Naive thymus-derived CD4-positive, alpha-beta T cell (primary cell): Measurements from ENCODE around the gene RPL5. TPM values are rescaled to one million over a fixed set of nuclear protein-coding genes. Genes with fewer than 3 reads are reported as not detected.

Experiments
- ATAC-seq: fragments of 150-1000 bp; cut with Tn5 transposase; 2 replicates; pipeline ENCODE4 v1.10.0; 2021; ENCODE audit warnings: mild to moderate bottlenecking, moderate library complexity
- CTCF ChIA-PET: fragments of 350-600 bp; sonication (Branson Sonifier 250); formaldehyde crosslinking; loops from one replicate; lab custom pipeline; 2021; ENCODE audit warnings: antibody characterized with exemption; lab: Charles Lee
- POLR2A ChIA-PET: fragments of 350-600 bp; sonication (Branson Sonifier 250); formaldehyde crosslinking; loops from one replicate; lab custom pipeline; 2021; ENCODE audit warnings: antibody characterized with exemption, inconsistent platforms; lab: Charles Lee
- DNase-seq, 9 donors: peaks; one replicate each; pipeline versions ENCODE4 v3.0.0 to v3.0.0-alpha.2; 2020 to 2022; ENCODE audit warnings: mixed read lengths in 1 of 9
- H3K27ac ChIP-seq: one replicate; pipeline ENCODE4 v1.7.0; 2013; ENCODE audit warnings: mild to moderate bottlenecking, low read depth, low read length, moderate library complexity
- H3K27me3 ChIP-seq, 2 donors: one replicate each; pipeline ENCODE4 v1.7.0; 2013; ENCODE audit warnings: low read length in 2 of 2, mild to moderate bottlenecking in 2 of 2, moderate library complexity in 2 of 2; ENCODE audit not compliant: control insufficient read depth in 2 of 2, insufficient read depth in 2 of 2
- H3K36me3 ChIP-seq, 3 experiments: 1 replicate in 2 of 3; 2 replicates in 1 of 3; pipeline ENCODE4 v1.7.0; 2013; ENCODE audit warnings: low read length in 3 of 3, mild to moderate bottlenecking in 3 of 3, moderate library complexity in 1 of 3; ENCODE audit not compliant: insufficient read depth in 3 of 3, control insufficient read depth in 2 of 3
- H3K4me1 ChIP-seq, 2 donors: one replicate each; pipeline ENCODE4 v1.7.0; 2013; ENCODE audit warnings: low read length in 2 of 2, mild to moderate bottlenecking in 2 of 2, moderate library complexity in 1 of 2; ENCODE audit not compliant: control insufficient read depth in 2 of 2, insufficient read depth in 2 of 2
- H3K4me3 ChIP-seq: 2 replicates; pipeline ENCODE4 v1.7.0; 2013; ENCODE audit warnings: mild to moderate bottlenecking, low read length
- H3K9me3 ChIP-seq, 3 experiments: 1 replicate in 2 of 3; 2 replicates in 1 of 3; pipeline ENCODE4 v1.7.0; 2013; ENCODE audit warnings: low read length in 3 of 3; ENCODE audit not compliant: control insufficient read depth in 2 of 3
- H3K27ac Mint-ChIP-seq, 9 donors: one replicate each; pipeline ENCODE4 v1.8.0; 2020 to 2022; ENCODE audit warnings: mixed read lengths in 9 of 9, mild to moderate bottlenecking in 8 of 9, moderate library complexity in 5 of 9, inconsistent platforms in 2 of 9
- H3K27me3 Mint-ChIP-seq, 5 donors: one replicate each; pipeline ENCODE4 v1.8.0; 2021 to 2022; ENCODE audit warnings: mixed read lengths in 5 of 5, mild to moderate bottlenecking in 1 of 5
- H3K36me3 Mint-ChIP-seq, 5 donors: one replicate each; pipeline ENCODE4 v1.8.0; 2020 to 2022; ENCODE audit warnings: mixed read lengths in 5 of 5, mild to moderate bottlenecking in 3 of 5, inconsistent platforms in 1 of 5
- H3K4me1 Mint-ChIP-seq, 7 donors: one replicate each; pipeline ENCODE4 v1.8.0; 2020 to 2022; ENCODE audit warnings: mixed read lengths in 7 of 7, mild to moderate bottlenecking in 3 of 7, inconsistent platforms in 1 of 7
- H3K4me3 Mint-ChIP-seq, 10 donors: one replicate each; pipeline ENCODE4 v1.8.0; 2020 to 2022; ENCODE audit warnings: mild to moderate bottlenecking in 10 of 10, mixed read lengths in 10 of 10, moderate library complexity in 6 of 10, inconsistent platforms in 2 of 10
- H3K9me3 Mint-ChIP-seq, 11 donors: one replicate each; pipeline ENCODE4 v1.8.0; 2020 to 2022; ENCODE audit warnings: mixed read lengths in 11 of 11, mild to moderate bottlenecking in 4 of 11, inconsistent platforms in 1 of 11, moderate library complexity in 1 of 11
- intact Hi-C, 2 donors: fragments of 100-400 bp; cut with micrococcal nuclease; formaldehyde crosslinking; loops; one replicate each; pipeline ENCODE4 v1.15.1; 2023
- polyA plus RNA-seq, 2 donors: library from polyadenylated mRNA; unstranded; fragments of 300-500 nt; fragmentation: Illumina TruSeq; gene quantifications; one replicate each; pipeline ENCODE4 v1.2.3, GENCODE V29; 2021
- total RNA-seq, 6 experiments: library from RNA in 5 of 6; stranded (reverse) in 5 of 6; gene quantifications; 1 replicate in 5 of 6; 2 replicates in 1 of 6; pipeline ENCODE4 v1.2.3 and lab custom pipeline; 2021 to 2026

The RPL5 gene
- total and polyA plus RNA-seq, 7 experiments from 2014 or later: 764 to 3,358 (median 1,635) TPM

GRCh38 chr1:92831368-92831761 lies 475 bp upstream of the RPL5 start:
- Histone ChIP-seq H3K27me3 (no peaks in the 10 kb centered on the region), H3K9me3 (no peaks in the 10 kb centered on the region), H3K4me1 (peaks cover 14 to 26% of the 10 kb centered on the region in 2 donors), H3K4me3 (peak overlapping the region; percentile 94), H3K27ac (peak overlapping the region; percentile 17), H3K36me3 (peaks cover 0 to 22% (median 11%) of the 10 kb centered on the region in 3 experiments)
- intact Hi-C loops: loop anchor here (1.0 to 10.0 kb wide), 15 partner anchors 47 to 1809 kb away; partner anchors contain the start of genes ABCD3 (in 2 of the 2), BTBD8 (in 1 of the 2), CCDC18 (in 1 of the 2) and CDC7 (in 1 of the 2)
- H3K9me3 Mint-ChIP-seq: peaks cover 0 to 7% (median 0%) of the 10 kb centered on the region in 11 donors
- ChIA-PET CTCF (interaction anchor here (0.6 to 1.9 kb wide), 8 partner anchors 10 to 519 kb away, joined by 3 to 12 read pairs (median 5); no protein-coding TSS in a partner anchor), POLR2A (interaction anchor here (0.6 to 2.4 kb wide), 21 partner anchors 12 to 1048 kb away, joined by 3 to 28 read pairs (median 4); partner anchors contain the start of genes DIPK1A, DNTTIP2, DR1 and EVI5)
- H3K36me3 Mint-ChIP-seq: peaks cover 11 to 31% (median 23%) of the 10 kb centered on the region in 5 donors
- H3K4me1 Mint-ChIP-seq: peaks cover 29 to 48% (median 39%) of the 10 kb centered on the region in 7 donors
- ATAC-seq: no peak
- H3K27me3 Mint-ChIP-seq: peaks cover 0 to 5% (median 0%) of the 10 kb centered on the region in 5 donors
- peak overlapping the region in 8 of 9 donors; percentile 98 to 100 (median 100) for H3K27ac Mint-ChIP-seq
- peak overlapping the region; percentile 39 to 100 (median 98) for H3K4me3 Mint-ChIP-seq
- peak in 1 of 9 donors; percentile 25 for DNase-seq

- Mint-ChIP-seq H3K27me3 (peaks cover 0 to 5% (median 0%) of the 10 kb centered on the region in 5 donors), H3K9me3 (peaks cover 0 to 7% (median 0%) of the 10 kb centered on the region in 11 donors), H3K4me3 (peak overlapping the region; percentile 94 to 100 (median 98)), H3K36me3 (peaks cover 11 to 40% (median 26%) of the 10 kb centered on the region in 5 donors), H3K4me1 (peaks cover 35 to 61% (median 51%) of the 10 kb centered on the region in 7 donors), H3K27ac (peak overlapping the region; percentile 98 to 100 (median 99))
- CTCF ChIA-PET: interaction anchor here (0.7 to 1.9 kb wide), 11 partner anchors 9 to 340 kb away, joined by 3 to 12 read pairs (median 3); partner anchors contain the start of gene DIPK1A
- no peaks in the 10 kb centered on the region for H3K9me3 ChIP-seq
- no peaks in the 10 kb centered on the region for H3K27me3 ChIP-seq
- intact Hi-C loops: loop anchor here (1.0 to 10.0 kb wide), 19 partner anchors 26 to 1810 kb away; partner anchors contain the start of genes ABCD3 (in 2 of the 2), DR1 (in 2 of the 2), BTBD8 (in 1 of the 2) and CDC7 (in 1 of the 2)
- peak overlapping the region; percentile 94 for H3K27ac ChIP-seq
- DNase-seq (no peak), ATAC-seq (no peak)
- H3K36me3 ChIP-seq: peaks cover 0 to 34% (median 21%) of the 10 kb centered on the region in 3 experiments
- H3K4me1 ChIP-seq: peaks cover 18 to 36% of the 10 kb centered on the region in 2 donors
- POLR2A ChIA-PET: interaction anchor here (0.6 to 2.4 kb wide), 24 partner anchors 8 to 1046 kb away, joined by 3 to 28 read pairs (median 4); partner anchors contain the start of genes DIPK1A, DNTTIP2, DR1 and EVI5
- H3K4me3 ChIP-seq: peak overlapping the region; percentile 94
These were observed 786 bp downstream of the RPL5 start for GRCh38 chr1:92832537-92833114.

GRCh38 chr1:92833840-92834239 lies 2.0 kb downstream of the RPL5 start:
- Mint-ChIP-seq H3K27ac (peak overlapping the region; percentile 98 to 100 (median 99)), H3K4me3 (peak overlapping the region; percentile 94 to 100 (median 98)), H3K27me3 (peaks cover 0 to 5% (median 0%) of the 10 kb centered on the region in 5 donors), H3K4me1 (peaks cover 39 to 73% (median 63%) of the 10 kb centered on the region in 7 donors), H3K9me3 (peaks cover 0 to 7% (median 0%) of the 10 kb centered on the region in 11 donors), H3K36me3 (peaks cover 11 to 48% (median 28%) of the 10 kb centered on the region in 5 donors)
- Histone ChIP-seq H3K4me3 (peak overlapping the region; percentile 94), H3K36me3 (peaks cover 5 to 45% (median 32%) of the 10 kb centered on the region in 3 experiments), H3K27me3 (no peaks in the 10 kb centered on the region), H3K27ac (peak overlapping the region; percentile 94), H3K4me1 (peaks cover 22 to 46% of the 10 kb centered on the region in 2 donors), H3K9me3 (no peaks in the 10 kb centered on the region)
- ChIA-PET POLR2A (interaction anchor here (0.6 to 1.2 kb wide), 3 partner anchors 16 to 1030 kb away, joined by 3 read pairs; no protein-coding TSS in a partner anchor), CTCF (interaction anchor here (1.4 to 1.5 kb wide), 2 partner anchors 30 to 160 kb away, joined by 3 to 4 read pairs; no protein-coding TSS in a partner anchor)
- ATAC-seq (no peak), DNase-seq (peak in 1 of 9 donors; percentile 25)
- intact Hi-C loops: loop anchor here (2.0 to 10.0 kb wide), 15 partner anchors 25 to 1812 kb away; partner anchors contain the start of genes ABCD3 (in 2 of the 2), BTBD8 (in 1 of the 2), CDC7 (in 1 of the 2) and DR1 (in 1 of the 2)

DNA sequence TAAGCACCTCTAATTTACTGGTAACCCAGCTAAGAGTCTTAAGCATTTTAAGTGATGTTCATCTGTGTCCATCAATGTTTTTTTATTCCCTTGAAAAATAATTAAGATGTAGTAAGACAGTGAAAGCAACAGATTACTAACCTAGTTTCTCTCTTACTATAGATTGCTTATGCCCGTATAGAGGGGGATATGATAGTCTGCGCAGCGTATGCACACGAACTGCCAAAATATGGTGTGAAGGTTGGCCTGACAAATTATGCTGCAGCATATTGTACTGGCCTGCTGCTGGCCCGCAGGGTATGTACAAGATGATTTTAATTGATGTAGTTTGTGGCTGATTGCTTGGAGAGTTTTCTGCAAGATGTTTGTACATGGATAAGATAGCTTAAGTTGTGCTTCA lies 2.8 kb downstream of the RPL5 start:
- H3K36me3 ChIP-seq: peaks cover 10 to 53% (median 38%) of the 10 kb centered on the region in 3 experiments
- no peak overlapping the region for H3K4me3 ChIP-seq
- peaks cover 22 to 52% of the 10 kb centered on the region in 2 donors for H3K4me1 ChIP-seq

GRCh38 chr1:92837062-92837461 lies 5.2 kb downstream of the RPL5 start:
- peaks cover 22 to 53% of the 10 kb centered on the region in 2 donors for H3K4me1 ChIP-seq
- DNase-seq (no peak), ATAC-seq (no peak)
- Mint-ChIP-seq H3K4me1 (peaks cover 52 to 87% (median 82%) of the 10 kb centered on the region in 7 donors), H3K9me3 (peaks cover 0 to 3% (median 0%) of the 10 kb centered on the region in 11 donors), H3K4me3 (peak overlapping the region in 5 of 10 donors; percentile 11 to 52 (median 30)), H3K27ac (peak overlapping the region in 6 of 9 donors; percentile 41 to 98 (median 66)), H3K36me3 (peaks cover 16 to 63% (median 40%) of the 10 kb centered on the region in 5 donors), H3K27me3 (peaks cover 0 to 1% (median 0%) of the 10 kb centered on the region in 5 donors)
- H3K36me3 ChIP-seq: peaks cover 15 to 74% (median 56%) of the 10 kb centered on the region in 3 experiments
- intact Hi-C loops: loop anchor here (10.0 kb wide), 4 partner anchors 352 to 1578 kb away; partner anchors contain the start of genes ABCD3 (in 1 of the 2) and GFI1 (in 1 of the 2)
- no peaks in the 10 kb centered on the region for H3K27me3 ChIP-seq
- H3K9me3 ChIP-seq: no peaks in the 10 kb centered on the region
- ChIA-PET POLR2A (no interaction called here), CTCF (interaction anchor here (1.6 kb wide), 1 partner anchor 22 kb away, joined by 7 read pairs; no protein-coding TSS in a partner anchor)
- no peak overlapping the region for H3K4me3 ChIP-seq
- peak overlapping the region; percentile 53 for H3K27ac ChIP-seq

More for the DNA sequence above, 2.8 kb downstream of the RPL5 start:
- intact Hi-C loops: loop anchor here (5.0 to 10.0 kb wide), 12 partner anchors 52 to 1812 kb away; partner anchors contain the start of genes ABCD3 (in 2 of the 2), BTBD8 (in 1 of the 2), CDC7 (in 1 of the 2) and DR1 (in 1 of the 2)
- no peaks in the 10 kb centered on the region for H3K27me3 ChIP-seq
- ChIA-PET CTCF (interaction anchor here (0.6 to 1.5 kb wide), 3 partner anchors 29 to 494 kb away, joined by 3 to 4 read pairs (median 3); no protein-coding TSS in a partner anchor), POLR2A (interaction anchor here (0.6 to 1.2 kb wide), 3 partner anchors 15 to 208 kb away, joined by 3 read pairs; no protein-coding TSS in a partner anchor)
- peaks cover 45 to 79% (median 71%) of the 10 kb centered on the region in 7 donors for H3K4me1 Mint-ChIP-seq
- peaks cover 0 to 7% (median 0%) of the 10 kb centered on the region in 11 donors for H3K9me3 Mint-ChIP-seq
- H3K27me3 Mint-ChIP-seq: peaks cover 0 to 5% (median 0%) of the 10 kb centered on the region in 5 donors
- peak overlapping the region; percentile 58 to 100 (median 98) for H3K4me3 Mint-ChIP-seq
- peak overlapping the region in 8 of 9 donors; percentile 59 to 100 (median 100) for H3K27ac Mint-ChIP-seq
- peaks cover 11 to 52% (median 32%) of the 10 kb centered on the region in 5 donors for H3K36me3 Mint-ChIP-seq
- peak overlapping the region; percentile 94 for H3K27ac ChIP-seq
- ATAC-seq (no peak), DNase-seq (no peak)
- H3K9me3 ChIP-seq: no peaks in the 10 kb centered on the region
